C4-2B (cell line): ENCODE data around the gene TMEM100.
A peak's percentile ranks its signal among the peaks of the same experiment; 100 is the strongest.

Experiments used
- H3K27ac ChIP-seq: fragments of 450-650 bp; 2 replicates; pipeline ENCODE4 v1.5.1; 2017
- CTCF ChIP-seq: fragments of 450-650 bp; conservative IDR thresholded peaks from 2 replicates; pipeline ENCODE4 v1.5.1; 2017; ENCODE audit warnings: mild to moderate bottlenecking
- ZFX ChIP-seq: fragments of 450-650 bp; IDR thresholded peaks from 2 replicates; pipeline ENCODE4 v1.6.1; 2017

Gene TMEM100

GRCh38 chr17:55710829-55711496 lies 11.7 kb downstream of the TMEM100 start:
- no peak for TF ChIP-seq ZFX
- TF ChIP-seq CTCF: no peak
- H3K27ac ChIP-seq: no peak overlapping the region

- no peak overlapping the region for H3K27ac ChIP-seq
- TF ChIP-seq CTCF: no peak
- TF ChIP-seq ZFX: no peak
Measured at GRCh38 chr17:55710410-55710809, 12.3 kb downstream of the TMEM100 start.

GRCh38 chr17:55709984-55710383 lies 12.7 kb downstream of the TMEM100 start:
- TF ChIP-seq ZFX: no peak
- no peak for TF ChIP-seq CTCF
- no peak overlapping the region for H3K27ac ChIP-seq

- H3K27ac ChIP-seq: no peak overlapping the region
- TF ChIP-seq ZFX (no peak), CTCF (no peak)
Measured at GRCh38 chr17:55709440-55709839, 13.2 kb downstream of the TMEM100 start.

- TF ChIP-seq CTCF: no peak
- no peak for TF ChIP-seq ZFX
- H3K27ac ChIP-seq: no peak overlapping the region
Measured at GRCh38 chr17:55708175-55708974, 14.3 kb downstream of the TMEM100 start.

GRCh38 chr17:55706808-55707773 lies 15.6 kb downstream of the TMEM100 start:
- peak overlapping the region; percentile 71 for H3K27ac ChIP-seq
- TF ChIP-seq ZFX (no peak), CTCF (no peak)
